Colonic mucosa (tissue), 4 donors: Measurements from ENCODE around the gene EZH1. TPM values are rescaled to one million over a fixed set of nuclear protein-coding genes. Genes with fewer than 3 reads are reported as not detected.

ENCODE experiments used
- DNase-seq: peaks from one replicate; pipeline ENCODE4 v3.0.0-alpha.2; 2020
- H3K27ac ChIP-seq: fragments of 200-600 bp; one replicate; pipeline ENCODE4 v1.8.0; 2021
- H3K27me3 ChIP-seq: fragments of 200-600 bp; one replicate; pipeline ENCODE4 v1.8.0; 2021
- H3K36me3 ChIP-seq: fragments of 200-600 bp; one replicate; pipeline ENCODE4 v1.8.0; 2021
- H3K4me1 ChIP-seq: fragments of 200-600 bp; one replicate; pipeline ENCODE4 v1.8.0; 2021; ENCODE audit warnings: mild to moderate bottlenecking
- H3K4me3 ChIP-seq: fragments of 200-600 bp; one replicate; pipeline ENCODE4 v1.8.0; 2021
- H3K9ac ChIP-seq, 2 donors: one replicate each; pipeline ENCODE4 v1.7.0; 2013; ENCODE audit warnings: control low read depth in 2 of 2, low read depth in 2 of 2, low read length in 2 of 2
- H3K9me3 ChIP-seq: fragments of 200-600 bp; one replicate; pipeline ENCODE4 v1.8.0; 2021
- intact Hi-C: fragments of 100-400 bp; cut with DNase I; formaldehyde crosslinking; loops from one replicate; pipeline ENCODE4 v1.14.1; 2022
- total RNA-seq, 2 donors: library from RNA; stranded (reverse); fragmentation: NEBNext Ultra II Directional in 1 of 2; extraction: Animal tissue kit (Norgen Biotek cat#: 25700) in 1 of 2; gene quantifications; one replicate each; pipeline ENCODE4 v1.2.1, GENCODE V29; 2021
- TF ChIP-seq, protein P1 (sequence below): fragments of 200-600 bp; IDR thresholded peaks from one replicate; pipeline ENCODE4 v1.8.0; 2022; ENCODE audit warnings: antibody characterized with exemption, mild to moderate bottlenecking
- donor health status: healthy.
- donor health status: DM: no; HTN: no; CAD: no.
- donor health status: DM: no; HTN: no; CAD: no.

Gene EZH1
- total RNA-seq, 2 donors from 2014 or later = 15.9 to 20.3 TPM

DNA sequence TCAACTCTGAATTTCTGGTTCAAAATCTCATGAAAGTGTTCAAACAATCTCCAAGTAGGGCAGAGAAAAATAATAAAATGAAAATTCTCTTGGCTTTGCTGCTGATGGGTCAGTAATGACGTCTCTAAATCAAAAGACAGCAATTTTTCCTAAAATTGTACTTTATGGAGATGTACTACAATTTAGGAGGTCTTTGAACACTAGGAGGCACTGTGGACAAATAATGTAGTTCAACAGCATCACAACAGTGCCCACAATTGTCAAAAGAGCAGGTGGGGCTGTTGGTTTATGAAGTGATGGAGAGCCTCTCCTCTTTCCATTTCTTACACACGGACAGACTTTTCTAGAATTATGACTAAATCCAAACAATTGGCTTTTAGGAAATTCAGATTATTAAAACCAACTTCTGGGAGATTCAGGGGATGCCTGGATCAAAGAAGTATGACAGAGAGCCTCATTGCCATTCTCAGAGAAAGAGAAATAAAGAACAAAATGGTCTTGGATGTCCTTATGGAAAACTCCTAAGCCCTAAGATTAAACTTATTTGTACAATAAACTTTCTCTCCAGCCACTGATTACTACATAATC is 23.8 kb downstream of the EZH1 start:
- peak; percentile 48 for DNase-seq
- intact Hi-C loops = loop anchor here (5.0 kb wide), 2 partner anchors 41 to 111 kb away; partner anchors contain the start of genes PSME3 and RAMP2
- Histone ChIP-seq H3K9me3 (no peaks in the 10 kb centered on the region), H3K27ac (no peak overlapping the region), H3K27me3 (no peaks in the 10 kb centered on the region), H3K36me3 (peaks cover 23% of the 10 kb centered on the region), H3K4me1 (no peaks in the 10 kb centered on the region), H3K9ac (no peak overlapping the region), H3K4me3 (no peak overlapping the region)
- TF ChIP-seq, protein P1, sequence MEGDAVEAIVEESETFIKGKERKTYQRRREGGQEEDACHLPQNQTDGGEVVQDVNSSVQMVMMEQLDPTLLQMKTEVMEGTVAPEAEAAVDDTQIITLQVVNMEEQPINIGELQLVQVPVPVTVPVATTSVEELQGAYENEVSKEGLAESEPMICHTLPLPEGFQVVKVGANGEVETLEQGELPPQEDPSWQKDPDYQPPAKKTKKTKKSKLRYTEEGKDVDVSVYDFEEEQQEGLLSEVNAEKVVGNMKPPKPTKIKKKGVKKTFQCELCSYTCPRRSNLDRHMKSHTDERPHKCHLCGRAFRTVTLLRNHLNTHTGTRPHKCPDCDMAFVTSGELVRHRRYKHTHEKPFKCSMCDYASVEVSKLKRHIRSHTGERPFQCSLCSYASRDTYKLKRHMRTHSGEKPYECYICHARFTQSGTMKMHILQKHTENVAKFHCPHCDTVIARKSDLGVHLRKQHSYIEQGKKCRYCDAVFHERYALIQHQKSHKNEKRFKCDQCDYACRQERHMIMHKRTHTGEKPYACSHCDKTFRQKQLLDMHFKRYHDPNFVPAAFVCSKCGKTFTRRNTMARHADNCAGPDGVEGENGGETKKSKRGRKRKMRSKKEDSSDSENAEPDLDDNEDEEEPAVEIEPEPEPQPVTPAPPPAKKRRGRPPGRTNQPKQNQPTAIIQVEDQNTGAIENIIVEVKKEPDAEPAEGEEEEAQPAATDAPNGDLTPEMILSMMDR = peak; percentile 58

DNA sequence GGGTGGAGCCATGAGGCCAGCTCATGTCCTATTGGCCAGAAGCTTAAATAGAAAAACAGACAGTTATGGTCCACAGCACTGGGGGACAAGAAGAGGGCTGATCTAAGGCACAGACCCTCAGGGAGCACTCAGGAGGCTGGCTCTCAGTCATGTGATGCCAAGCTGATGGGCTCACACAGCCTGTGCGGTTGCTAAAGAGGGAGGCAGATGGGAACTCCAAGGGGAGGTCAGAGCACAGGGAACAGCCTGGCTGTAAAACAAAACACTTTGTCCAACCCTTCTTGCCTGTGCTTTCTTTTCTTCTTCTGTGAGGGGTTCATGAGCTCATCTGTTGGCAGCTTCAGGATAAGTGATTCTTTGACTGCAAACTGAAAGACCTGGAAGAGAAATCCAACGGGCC is 35.3 kb downstream of the EZH1 start:
- no peaks in the 10 kb centered on the region for H3K27me3 ChIP-seq
- no peaks in the 10 kb centered on the region for H3K9me3 ChIP-seq
- no peak overlapping the region for H3K9ac ChIP-seq
- DNase-seq = no peak
- no peaks in the 10 kb centered on the region for H3K4me1 ChIP-seq
- intact Hi-C loops = no loop called here
- H3K4me3 ChIP-seq = no peak overlapping the region
- no peak overlapping the region for H3K27ac ChIP-seq
- peaks cover 24% of the 10 kb centered on the region for H3K36me3 ChIP-seq
- TF ChIP-seq, protein P1 = no peak

DNA sequence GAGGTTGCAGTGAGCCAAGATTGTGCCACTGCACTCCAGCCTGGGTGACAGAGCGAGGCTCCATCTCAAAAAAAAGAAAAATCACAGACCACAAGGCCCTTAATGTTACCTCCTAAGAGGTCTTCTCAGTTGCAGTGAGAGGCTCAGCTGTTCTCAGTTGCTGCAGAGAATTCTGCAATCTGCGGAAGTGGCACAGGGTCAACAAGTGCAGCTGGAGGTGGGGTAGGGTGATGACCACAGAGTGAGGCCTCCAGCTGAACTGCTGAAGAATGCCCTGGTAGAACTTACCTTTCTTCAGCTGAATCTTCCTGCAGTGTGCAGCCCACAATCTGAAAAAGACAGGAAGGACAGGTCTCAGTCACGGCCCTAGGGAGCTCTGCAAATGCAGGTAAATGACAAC is 36.3 kb downstream of the EZH1 start:
- TF ChIP-seq, protein P1 = no peak
- no peaks in the 10 kb centered on the region for H3K9me3 ChIP-seq
- intact Hi-C loops = no loop called here
- H3K36me3 ChIP-seq = peaks cover 27% of the 10 kb centered on the region
- H3K27ac ChIP-seq = no peak overlapping the region
- no peak overlapping the region for H3K4me3 ChIP-seq
- no peaks in the 10 kb centered on the region for H3K4me1 ChIP-seq
- DNase-seq = no peak
- H3K27me3 ChIP-seq = no peaks in the 10 kb centered on the region
- H3K9ac ChIP-seq = no peak overlapping the region

DNA sequence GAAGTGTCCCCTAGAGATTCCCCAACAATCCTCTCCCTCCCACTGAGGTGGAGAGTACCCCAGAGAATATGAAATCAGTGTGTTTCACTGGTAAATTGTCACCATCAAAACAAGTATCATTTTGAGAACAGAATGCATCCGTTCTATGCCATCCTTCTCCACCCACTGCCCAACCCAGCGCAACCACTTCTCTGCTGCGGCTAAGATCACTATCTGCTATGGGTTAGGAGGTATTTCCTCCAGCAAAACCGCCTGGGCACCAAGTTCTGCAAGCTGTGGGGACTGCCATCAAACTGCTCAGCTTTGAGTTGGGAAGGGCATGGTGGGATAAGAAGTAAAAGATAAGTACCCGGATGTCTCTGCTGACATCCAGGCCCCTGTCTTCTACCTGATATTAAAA is 38.1 kb downstream of the EZH1 start:
- Histone ChIP-seq H3K27ac (no peak overlapping the region), H3K27me3 (no peaks in the 10 kb centered on the region), H3K9ac (no peak overlapping the region), H3K4me1 (no peaks in the 10 kb centered on the region), H3K36me3 (peaks cover 24% of the 10 kb centered on the region), H3K9me3 (no peaks in the 10 kb centered on the region), H3K4me3 (no peak overlapping the region)
- DNase-seq = no peak
- intact Hi-C loops = no loop called here
- TF ChIP-seq, protein P1 = no peak

DNA sequence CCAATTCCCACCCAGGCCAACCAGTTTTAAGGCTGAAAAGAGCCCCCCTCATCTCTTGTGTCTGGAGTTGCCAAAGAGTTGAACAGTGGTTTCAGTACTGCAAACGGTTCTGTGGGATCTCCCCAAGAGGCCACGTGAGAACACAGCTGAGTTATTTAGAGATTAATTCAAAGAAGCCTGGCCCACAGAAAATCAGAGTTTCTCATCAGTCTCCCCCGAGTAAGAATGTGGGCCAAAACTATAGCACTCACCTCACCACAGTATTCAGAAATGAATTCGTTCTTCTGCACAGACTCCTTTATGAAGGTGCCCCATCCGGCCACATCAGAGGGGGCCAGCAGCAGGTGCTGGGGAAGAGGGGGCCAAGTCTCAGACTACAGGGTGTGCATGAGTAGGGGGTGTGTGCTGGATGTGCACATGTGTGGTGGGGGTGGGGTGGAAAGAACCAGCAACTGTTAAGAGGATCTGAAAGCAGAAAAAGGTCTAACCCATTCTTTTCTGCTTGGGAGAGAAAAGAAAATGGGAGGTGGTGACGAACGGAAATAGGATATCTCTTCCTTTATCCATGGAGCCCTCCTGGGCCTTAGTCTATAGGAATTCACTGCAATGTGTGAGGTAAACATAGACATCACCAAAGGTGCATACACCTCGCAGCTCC is 39.9 kb downstream of the EZH1 start:
- Histone ChIP-seq H3K4me1 (no peaks in the 10 kb centered on the region), H3K9me3 (no peaks in the 10 kb centered on the region), H3K27me3 (no peaks in the 10 kb centered on the region), H3K36me3 (peaks cover 14% of the 10 kb centered on the region), H3K9ac (no peak overlapping the region), H3K27ac (no peak overlapping the region), H3K4me3 (no peak overlapping the region)
- intact Hi-C loops = no loop called here
- TF ChIP-seq, protein P1 = no peak
- DNase-seq = no peak
